ENCODE results near the gene PSME4. TPM values are rescaled to one million over a fixed set of nuclear protein-coding genes. Genes with fewer than 3 reads are reported as not detected.
A peak's percentile ranks its signal among the peaks of the same experiment; 100 is the strongest.
"Not testable (repeated sequence)": the region's sequence is repeated elsewhere in the genome, so short reads cannot be mapped to it uniquely, and the experiment has no call there.

PSME4 gene
- total RNA-seq, 1 donor: 81.6 TPM

DNA sequence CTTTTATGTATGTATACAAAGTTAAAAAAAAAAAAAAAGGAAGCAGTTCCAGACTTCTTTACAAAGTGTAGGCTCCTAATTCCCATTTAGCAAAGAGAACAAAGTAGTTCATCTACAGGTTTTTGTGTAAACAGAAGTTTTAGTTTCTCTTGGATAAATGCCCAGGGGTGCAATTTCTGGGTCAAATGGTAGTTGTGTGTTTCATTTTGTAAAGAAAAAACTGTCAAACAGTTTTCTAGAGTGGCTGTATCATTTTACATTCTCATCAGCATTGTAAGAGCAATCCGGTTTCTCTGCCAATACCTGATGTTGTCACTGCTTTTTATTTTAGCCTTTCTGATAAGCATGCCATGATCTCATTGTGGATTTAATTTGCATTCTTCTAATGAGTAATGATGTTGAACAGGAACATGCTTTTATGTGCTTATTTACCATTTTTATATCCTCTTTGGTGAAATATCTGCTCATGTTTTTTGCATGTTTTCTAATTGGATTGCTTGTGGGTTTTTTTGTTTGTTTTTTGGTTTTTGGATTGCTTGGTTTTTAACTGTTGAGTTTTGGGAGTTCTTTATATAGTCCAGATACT is 16.6 kb upstream of the PSME4 start:
- TF ChIP-seq, protein P1, sequence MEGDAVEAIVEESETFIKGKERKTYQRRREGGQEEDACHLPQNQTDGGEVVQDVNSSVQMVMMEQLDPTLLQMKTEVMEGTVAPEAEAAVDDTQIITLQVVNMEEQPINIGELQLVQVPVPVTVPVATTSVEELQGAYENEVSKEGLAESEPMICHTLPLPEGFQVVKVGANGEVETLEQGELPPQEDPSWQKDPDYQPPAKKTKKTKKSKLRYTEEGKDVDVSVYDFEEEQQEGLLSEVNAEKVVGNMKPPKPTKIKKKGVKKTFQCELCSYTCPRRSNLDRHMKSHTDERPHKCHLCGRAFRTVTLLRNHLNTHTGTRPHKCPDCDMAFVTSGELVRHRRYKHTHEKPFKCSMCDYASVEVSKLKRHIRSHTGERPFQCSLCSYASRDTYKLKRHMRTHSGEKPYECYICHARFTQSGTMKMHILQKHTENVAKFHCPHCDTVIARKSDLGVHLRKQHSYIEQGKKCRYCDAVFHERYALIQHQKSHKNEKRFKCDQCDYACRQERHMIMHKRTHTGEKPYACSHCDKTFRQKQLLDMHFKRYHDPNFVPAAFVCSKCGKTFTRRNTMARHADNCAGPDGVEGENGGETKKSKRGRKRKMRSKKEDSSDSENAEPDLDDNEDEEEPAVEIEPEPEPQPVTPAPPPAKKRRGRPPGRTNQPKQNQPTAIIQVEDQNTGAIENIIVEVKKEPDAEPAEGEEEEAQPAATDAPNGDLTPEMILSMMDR (IDR thresholded peaks at IDR 0.05; ENCODE audit: insufficient read depth, low read depth, low read length): no peak
- peak; percentile 90 for DNase-seq (ENCODE audit: low read depth)
- H3K4me3 ChIP-seq (ENCODE audit: low read depth, low read length): no peak overlapping the region

DNA sequence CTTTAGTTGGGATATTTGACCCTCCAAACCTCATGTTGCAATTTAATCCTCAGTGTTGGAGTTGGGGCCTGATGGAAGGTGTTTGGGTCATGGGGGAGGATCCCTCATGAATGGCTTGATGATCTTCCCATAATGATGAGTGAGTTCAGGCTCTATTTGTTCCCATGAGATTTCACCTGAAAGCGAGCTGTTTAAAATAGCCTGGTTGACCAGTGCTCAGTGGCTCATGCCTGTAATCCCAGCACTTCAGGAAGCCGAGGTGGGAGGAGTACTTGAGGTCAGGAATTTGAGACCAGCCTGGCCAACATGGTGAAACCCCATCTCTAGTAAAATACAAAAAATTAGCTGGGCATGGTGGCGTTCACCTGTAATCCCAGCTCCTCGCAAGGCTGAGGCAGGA is 14.9 kb upstream of the PSME4 start:
- TF ChIP-seq, protein P1 (IDR thresholded peaks at IDR 0.05; ENCODE audit: insufficient read depth, low read depth, low read length): no peak
- H3K4me3 ChIP-seq (ENCODE audit: low read depth, low read length): no peak overlapping the region
- no peak for DNase-seq (ENCODE audit: low read depth)

DNA sequence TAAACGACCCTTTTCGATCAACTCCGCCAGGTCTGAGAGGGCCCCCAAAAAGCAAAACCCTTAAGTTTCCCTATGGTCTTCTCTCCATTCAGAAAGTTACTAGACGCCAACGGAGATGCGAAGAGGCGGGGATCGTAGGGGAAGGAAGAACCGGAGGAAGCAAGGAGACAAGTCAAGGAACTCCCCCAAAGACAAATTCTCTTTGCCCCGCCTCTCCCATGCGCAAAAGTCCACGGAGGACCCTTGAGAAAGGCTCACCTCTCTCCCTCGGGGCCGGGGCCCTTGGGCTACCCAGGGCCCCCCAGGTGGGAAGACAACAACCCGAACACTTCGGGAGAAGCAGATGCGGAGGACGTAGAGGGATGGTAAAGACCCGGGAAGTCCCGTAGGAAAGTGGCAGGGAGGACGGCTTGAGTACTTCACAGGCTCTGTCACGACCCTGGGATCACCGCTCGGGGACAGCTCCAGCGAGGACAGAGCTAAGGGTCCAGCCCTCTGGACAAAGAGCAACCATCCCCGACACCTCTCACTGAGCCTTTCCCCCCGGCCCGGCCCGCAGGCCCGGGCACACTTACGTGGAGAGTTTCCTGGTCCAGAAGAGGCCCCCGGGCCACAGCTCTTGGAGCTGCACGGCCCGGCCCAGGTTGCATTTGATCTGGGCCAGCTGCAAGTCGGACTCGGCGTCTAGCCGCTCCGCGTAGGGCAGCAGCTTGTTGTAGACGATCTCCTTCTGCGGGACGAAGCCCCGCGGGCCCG is 647 bp downstream of the PSME4 start:
- peak; percentile 55 for DNase-seq (ENCODE audit: low read depth)
- H3K4me3 ChIP-seq (ENCODE audit: low read depth, low read length): peak overlapping the region; percentile 97
- TF ChIP-seq, protein P1 (IDR thresholded peaks at IDR 0.05; ENCODE audit: insufficient read depth, low read depth, low read length): no peak

DNA sequence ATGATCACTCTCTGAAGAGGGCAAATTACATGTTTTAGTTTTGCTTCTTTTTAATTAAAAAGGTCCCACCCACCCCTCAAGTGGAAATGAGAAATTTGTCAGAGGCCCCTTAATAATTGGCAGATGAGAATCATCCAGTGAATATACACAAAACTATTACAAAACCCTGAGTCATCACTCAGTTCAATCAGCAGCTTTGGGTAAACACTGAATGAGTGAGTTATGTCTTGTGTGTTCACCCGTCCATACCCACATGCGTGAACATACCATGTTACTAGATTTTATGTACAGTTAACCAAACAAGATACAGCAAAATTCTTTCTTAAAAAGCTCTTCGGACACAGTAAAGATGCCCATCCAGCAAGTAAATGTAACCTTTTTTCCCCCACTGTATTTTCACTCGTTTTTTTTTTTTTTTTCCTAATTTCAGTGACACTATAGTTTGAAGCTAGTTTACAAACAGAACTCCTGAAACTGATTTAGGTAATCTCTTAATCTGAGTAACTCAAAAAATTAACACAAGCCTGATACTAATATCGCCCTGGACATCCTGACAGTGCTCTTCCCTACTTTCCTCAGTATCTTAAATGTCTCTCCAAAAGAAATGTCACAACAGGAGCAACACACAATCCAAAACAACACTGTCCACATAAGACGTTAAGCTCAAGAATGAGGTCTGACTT is 1.4 kb downstream of the PSME4 start:
- H3K4me3 ChIP-seq (ENCODE audit: low read depth, low read length): peak overlapping the region; percentile 97
- peak; percentile 62 for DNase-seq (ENCODE audit: low read depth)
- TF ChIP-seq, protein P1 (IDR thresholded peaks at IDR 0.05; ENCODE audit: insufficient read depth, low read depth, low read length): no peak

DNA sequence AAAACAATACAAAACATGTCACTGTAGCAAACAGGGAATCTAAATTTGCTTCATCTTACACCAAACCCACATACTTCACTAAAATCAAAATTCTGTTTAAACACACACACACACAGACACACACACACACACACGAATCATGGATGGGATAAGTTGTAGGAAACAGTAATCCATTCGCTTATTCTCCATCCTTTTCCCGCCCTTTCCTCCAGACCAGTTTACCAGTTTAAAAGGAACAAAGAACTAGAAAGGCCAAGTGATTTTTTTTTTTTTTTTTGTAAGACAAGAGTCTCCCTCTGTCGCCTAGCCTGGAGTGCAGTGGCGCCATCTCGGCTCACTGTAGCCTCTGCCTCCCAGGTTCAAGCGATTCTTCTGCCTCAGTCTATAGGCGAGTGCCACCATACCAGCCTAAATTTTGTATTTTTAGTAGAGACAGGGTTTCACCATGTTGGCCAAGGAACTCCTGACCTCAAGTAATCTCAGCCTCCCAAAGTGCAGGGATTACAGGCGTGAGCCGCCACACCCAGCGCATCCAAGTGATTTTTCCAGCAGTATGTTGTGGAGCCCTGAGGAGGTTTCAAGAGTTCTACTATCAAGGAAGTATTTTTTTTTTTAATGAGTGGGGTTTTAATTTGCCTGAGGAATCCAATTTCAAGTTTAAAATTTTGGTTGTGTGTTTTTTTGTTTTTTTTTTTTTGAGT is 5.7 kb downstream of the PSME4 start:
- no peak overlapping the region for H3K4me3 ChIP-seq (ENCODE audit: low read depth, low read length)
- DNase-seq (ENCODE audit: low read depth): no peak
- TF ChIP-seq, protein P1 (IDR thresholded peaks at IDR 0.05; ENCODE audit: insufficient read depth, low read depth, low read length): no peak

DNA sequence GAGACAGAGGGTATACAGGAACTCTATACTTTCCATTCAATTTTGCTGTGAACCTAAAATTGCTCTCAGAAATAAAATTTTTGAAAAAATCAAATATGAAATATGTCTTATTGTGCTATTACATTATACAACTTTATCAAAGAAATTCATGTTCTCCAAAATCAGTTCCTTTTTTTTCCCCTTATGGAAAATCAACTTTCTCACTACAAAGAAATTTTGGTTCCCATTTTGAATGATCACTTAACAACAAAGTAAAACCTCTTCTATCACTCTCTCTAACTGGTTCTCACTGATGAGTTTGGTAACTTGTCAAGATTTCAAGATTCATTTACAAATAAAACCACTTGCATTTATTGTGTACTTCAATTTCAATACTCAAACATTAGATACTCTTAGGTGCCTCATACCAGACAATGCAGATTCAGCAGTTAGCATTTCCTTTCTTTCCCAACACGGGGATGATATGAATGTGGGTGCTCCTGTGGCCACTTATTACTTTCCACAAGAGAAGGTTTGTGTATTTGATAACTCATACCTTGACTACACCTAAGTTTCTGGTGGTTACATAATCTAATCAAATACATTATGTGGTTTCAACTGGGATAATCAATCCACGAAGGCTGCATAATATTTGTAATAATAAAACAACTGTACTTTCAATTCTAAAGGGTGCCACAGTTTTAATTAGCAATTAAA is 6.4 kb downstream of the PSME4 start:
- TF ChIP-seq, protein P1 (IDR thresholded peaks at IDR 0.05; ENCODE audit: insufficient read depth, low read depth, low read length): no peak
- no peak overlapping the region for H3K4me3 ChIP-seq (ENCODE audit: low read depth, low read length)
- DNase-seq (ENCODE audit: low read depth): no peak

DNA sequence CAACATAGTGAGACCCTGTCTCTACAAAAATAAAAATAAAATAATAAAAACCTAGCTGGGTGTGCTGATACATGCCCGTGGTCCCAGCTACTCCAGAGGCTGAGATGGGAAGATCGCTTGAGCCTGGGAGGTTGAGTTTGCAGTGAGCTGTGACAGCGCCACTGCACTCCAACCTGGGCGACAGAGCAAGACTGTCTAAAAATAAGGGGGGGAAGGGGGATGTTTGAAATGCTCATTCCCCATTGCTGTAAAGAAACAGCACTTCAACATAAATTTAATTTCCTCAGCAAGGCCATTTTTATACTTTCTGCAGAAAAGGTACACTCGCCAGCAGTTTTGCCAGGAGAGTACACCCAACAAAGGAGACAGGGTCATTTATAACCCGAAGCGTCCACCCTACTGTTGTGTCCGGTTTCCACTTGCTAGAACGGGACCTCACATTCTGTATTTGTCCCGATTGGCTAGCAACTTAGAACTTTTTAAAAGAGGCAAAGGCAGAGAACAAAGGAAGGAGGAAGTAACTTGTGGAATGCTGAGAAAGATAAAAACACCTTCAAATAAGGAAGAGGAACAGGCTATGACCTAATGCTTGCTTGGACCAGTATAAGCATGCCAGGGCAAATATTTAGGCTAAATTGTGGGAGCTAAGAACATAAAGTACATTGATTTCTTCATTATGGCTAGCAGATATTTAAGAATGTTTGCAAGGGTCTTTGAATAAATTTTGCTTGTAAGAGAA is 9.1 kb downstream of the PSME4 start:
- H3K4me3 ChIP-seq (ENCODE audit: low read depth, low read length); DNase-seq (ENCODE audit: low read depth): not testable (repeated sequence)
